Ascending aorta (tissue), 2 donors: Measurements from ENCODE around the gene TAS1R2. TPM values are rescaled to one million over a fixed set of nuclear protein-coding genes. Genes with fewer than 3 reads are reported as not detected.
A peak's percentile ranks its signal among the peaks of the same experiment; 100 is the strongest.

Source experiments
- DNase-seq, 2 donors: peaks; one replicate each; pipeline ENCODE4 v3.0.0-alpha.2; 2019; ENCODE audit warnings: low spot score in 2 of 2
- H3K27ac ChIP-seq, 2 donors: fragments of 200-600 bp; sonication (generic); one replicate each; pipeline ENCODE4 v1.5.1; 2016 to 2017; ENCODE audit warnings: mild to moderate bottlenecking in 1 of 2
- H3K27me3 ChIP-seq: fragments of 200-600 bp; sonication (generic); one replicate; pipeline ENCODE4 v1.5.1; 2017
- H3K36me3 ChIP-seq, 2 donors: fragments of 200-600 bp; sonication (generic); one replicate each; pipeline ENCODE4 v1.5.1; 2016
- H3K4me1 ChIP-seq, 2 donors: fragments of 200-600 bp; sonication (generic); one replicate each; pipeline ENCODE4 v1.5.1; 2016 to 2017; ENCODE audit warnings: mild to moderate bottlenecking in 1 of 2
- H3K4me3 ChIP-seq, 2 donors: fragments of 200-600 bp; sonication (generic); one replicate each; pipeline ENCODE4 v1.5.1; 2016 to 2017; ENCODE audit warnings: mild to moderate bottlenecking in 1 of 2
- H3K9me3 ChIP-seq, 2 donors: fragments of 200-600 bp; sonication (generic); one replicate each; pipeline ENCODE4 v1.5.1; 2016
- intact Hi-C: fragments of 100-400 bp; cut with DNase I; formaldehyde crosslinking; loops from one replicate; pipeline ENCODE4 v1.15.1; 2023
- total RNA-seq: library from RNA; depleted of rRNA; stranded (reverse); fragments of >200 nt; gene quantifications from one replicate; pipeline ENCODE4 v1.1.0, GENCODE V29; 2016
- TF ChIP-seq, protein P1 (sequence below), 3 experiments: fragments of 200-600 bp in 2 of 3; fragments of 450-650 bp in 1 of 3; sonication (generic) in 2 of 3; IDR thresholded peaks; one replicate each; pipeline ENCODE4 v1.5.1; 2016 to 2019; ENCODE audit warnings: antibody characterized with exemption in 3 of 3, mild to moderate bottlenecking in 1 of 3, moderate library complexity in 1 of 3

TAS1R2 gene
- total RNA-seq, result not detected

DNA sequence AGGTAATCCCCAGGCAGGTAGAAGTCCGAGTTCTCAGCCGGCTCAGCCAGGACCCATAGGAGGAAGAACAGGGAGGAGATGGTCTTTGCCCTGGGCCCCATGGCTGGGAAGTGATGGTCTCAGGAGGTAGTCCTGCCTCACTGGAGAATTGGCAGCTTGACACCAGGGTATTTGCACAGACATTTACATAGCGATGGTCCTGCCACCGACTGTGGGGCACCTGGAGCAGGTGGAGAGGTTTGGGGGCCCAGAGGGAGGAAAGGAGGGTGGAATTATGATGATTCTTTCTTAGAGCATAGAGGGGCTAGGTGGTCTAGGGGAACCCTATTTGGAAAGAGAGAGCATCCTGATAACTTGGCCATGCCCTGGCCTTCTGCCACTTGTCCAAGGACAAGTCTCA lies at the start of gene TAS1R2:
TSS of gene TAS1R2 (minus strand) at position 101 of the 400 bp plus-strand sequence. CDS start at position 101, 0 bp downstream.
- no peaks in the 10 kb centered on the region for H3K4me1 ChIP-seq
- no peaks in the 10 kb centered on the region for H3K9me3 ChIP-seq
- intact Hi-C loops, result loop anchor here (10.0 kb wide), 1 partner anchor 795 kb away; no protein-coding TSS in a partner anchor
- TF ChIP-seq, protein P1, sequence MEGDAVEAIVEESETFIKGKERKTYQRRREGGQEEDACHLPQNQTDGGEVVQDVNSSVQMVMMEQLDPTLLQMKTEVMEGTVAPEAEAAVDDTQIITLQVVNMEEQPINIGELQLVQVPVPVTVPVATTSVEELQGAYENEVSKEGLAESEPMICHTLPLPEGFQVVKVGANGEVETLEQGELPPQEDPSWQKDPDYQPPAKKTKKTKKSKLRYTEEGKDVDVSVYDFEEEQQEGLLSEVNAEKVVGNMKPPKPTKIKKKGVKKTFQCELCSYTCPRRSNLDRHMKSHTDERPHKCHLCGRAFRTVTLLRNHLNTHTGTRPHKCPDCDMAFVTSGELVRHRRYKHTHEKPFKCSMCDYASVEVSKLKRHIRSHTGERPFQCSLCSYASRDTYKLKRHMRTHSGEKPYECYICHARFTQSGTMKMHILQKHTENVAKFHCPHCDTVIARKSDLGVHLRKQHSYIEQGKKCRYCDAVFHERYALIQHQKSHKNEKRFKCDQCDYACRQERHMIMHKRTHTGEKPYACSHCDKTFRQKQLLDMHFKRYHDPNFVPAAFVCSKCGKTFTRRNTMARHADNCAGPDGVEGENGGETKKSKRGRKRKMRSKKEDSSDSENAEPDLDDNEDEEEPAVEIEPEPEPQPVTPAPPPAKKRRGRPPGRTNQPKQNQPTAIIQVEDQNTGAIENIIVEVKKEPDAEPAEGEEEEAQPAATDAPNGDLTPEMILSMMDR (IDR thresholded peaks at IDR 0.05), result no peak
- no peak within 1 kb of the TSS for H3K4me3 ChIP-seq
- no peaks in the 10 kb centered on the region for H3K27me3 ChIP-seq
- DNase-seq, result no peak
- H3K36me3 ChIP-seq, result no peaks in the 10 kb centered on the region
- no peak within 1 kb of the TSS for H3K27ac ChIP-seq

DNA sequence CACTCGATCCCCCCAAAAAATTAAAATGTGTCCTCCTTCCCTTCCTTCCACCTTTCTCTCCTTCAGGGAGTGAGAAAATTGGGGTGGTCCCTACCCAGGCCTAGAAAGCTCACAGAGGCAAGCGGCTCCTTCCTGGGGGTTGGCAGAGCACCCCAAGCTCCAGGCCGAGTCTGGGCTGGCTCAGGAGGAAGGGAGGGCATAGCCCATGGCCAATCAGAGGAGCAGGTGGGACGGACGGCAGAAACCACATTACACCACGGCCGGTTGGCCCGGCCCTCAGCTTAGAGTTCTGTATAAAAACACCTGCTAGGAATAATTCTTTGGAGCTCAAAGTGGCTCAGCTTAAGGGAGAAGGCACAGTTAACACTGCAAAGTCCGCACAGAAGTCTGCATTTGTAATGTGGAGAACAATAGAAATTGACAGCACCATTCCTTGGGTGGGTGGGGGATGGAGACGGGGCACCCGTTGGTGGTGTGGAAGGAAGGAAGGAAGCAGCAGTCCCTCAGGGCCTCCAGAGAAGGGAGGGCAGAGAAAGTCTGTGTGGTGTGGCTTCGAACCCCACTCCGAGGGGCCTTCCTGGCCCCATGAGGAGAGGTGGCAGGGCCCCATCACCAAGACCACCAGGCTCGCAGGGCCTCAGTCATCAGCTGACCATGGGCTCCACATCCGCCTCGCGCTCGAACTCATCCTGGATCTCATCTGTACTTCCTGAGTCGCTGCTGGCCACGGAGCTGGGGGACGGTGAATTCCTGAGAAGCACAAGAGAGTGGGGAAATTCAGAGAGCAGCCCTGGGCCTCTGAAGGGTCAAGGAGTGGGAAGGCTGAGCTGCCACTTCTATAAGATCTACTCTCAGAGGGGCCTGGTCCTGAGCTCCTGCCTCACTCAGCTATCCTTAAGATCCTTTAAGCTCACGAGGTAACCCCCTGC lies 48.7 kb upstream of the TAS1R2 start:
- intact Hi-C loops, result loop anchor here (1.0 to 5.0 kb wide), 3 partner anchors 64 to 184 kb away; no protein-coding TSS in a partner anchor
- H3K9me3 ChIP-seq, result no peaks in the 10 kb centered on the region
- H3K4me3 ChIP-seq, result no peak overlapping the region
- H3K4me1 ChIP-seq, result peaks cover 10 to 23% of the 10 kb centered on the region in 2 donors
- no peaks in the 10 kb centered on the region for H3K27me3 ChIP-seq
- TF ChIP-seq, protein P1 (IDR thresholded peaks at IDR 0.05), result no peak
- H3K36me3 ChIP-seq, result peaks cover 41 to 49% of the 10 kb centered on the region in 2 donors
- peak overlapping the region; percentile 55 to 73 for H3K27ac ChIP-seq
- DNase-seq, result no peak

DNA sequence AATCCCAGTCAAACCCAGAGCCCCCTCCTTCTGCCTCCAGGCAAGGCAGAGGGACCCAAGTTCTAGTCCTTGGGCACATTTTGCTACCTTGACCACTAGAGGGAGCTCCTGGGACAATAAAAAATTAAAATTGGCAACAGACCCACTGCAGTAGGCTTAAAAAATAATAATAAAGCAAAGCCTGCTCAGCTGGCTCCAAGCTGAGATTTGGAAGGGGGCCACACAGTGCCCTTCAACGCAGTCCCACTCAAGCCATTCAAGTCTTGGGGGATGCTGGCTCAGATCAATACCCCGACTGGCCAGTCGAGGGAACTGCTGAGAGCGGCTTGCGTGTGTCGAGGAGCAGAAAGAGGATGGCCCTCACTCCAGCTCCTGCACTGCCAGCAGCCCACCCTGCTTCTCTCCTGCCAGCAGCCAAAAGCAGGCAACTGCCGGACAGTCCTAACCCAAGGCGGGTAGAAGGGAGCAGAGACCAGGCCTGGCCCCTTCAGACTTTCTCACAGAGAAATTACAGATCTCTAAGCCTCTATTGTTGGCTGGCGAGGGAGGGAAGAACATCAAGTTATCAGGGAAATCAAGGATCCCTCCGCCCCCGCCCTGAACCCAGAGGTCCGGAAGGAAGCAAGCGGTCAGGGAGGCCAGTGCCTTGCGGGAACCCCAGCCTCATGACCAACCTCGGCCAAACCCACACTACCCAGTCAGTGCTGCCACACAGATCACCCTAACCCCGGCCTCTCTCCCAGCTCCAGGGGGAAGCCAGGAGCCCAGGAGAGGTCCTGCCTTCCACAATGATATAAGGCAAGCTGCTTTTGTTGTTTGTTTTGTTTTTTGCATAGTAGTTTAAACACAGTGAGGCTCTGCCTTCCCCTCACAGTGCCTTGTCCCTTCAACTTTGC lies 47.8 kb upstream of the TAS1R2 start:
- Histone ChIP-seq H3K4me3 (no peak overlapping the region), H3K27me3 (no peaks in the 10 kb centered on the region), H3K4me1 (peaks cover 9 to 19% of the 10 kb centered on the region in 2 donors), H3K36me3 (peaks cover 41 to 48% of the 10 kb centered on the region in 2 donors), H3K9me3 (no peaks in the 10 kb centered on the region), H3K27ac (peak overlapping the region; percentile 55 to 73)
- DNase-seq, result peak in 1 of 2 donors; percentile 83
- TF ChIP-seq, protein P1 (IDR thresholded peaks at IDR 0.05), result peak; percentile 79 to 89 (median 85)
- intact Hi-C loops, result loop anchor here (1.0 to 5.0 kb wide), 3 partner anchors 65 to 185 kb away; no protein-coding TSS in a partner anchor

DNA sequence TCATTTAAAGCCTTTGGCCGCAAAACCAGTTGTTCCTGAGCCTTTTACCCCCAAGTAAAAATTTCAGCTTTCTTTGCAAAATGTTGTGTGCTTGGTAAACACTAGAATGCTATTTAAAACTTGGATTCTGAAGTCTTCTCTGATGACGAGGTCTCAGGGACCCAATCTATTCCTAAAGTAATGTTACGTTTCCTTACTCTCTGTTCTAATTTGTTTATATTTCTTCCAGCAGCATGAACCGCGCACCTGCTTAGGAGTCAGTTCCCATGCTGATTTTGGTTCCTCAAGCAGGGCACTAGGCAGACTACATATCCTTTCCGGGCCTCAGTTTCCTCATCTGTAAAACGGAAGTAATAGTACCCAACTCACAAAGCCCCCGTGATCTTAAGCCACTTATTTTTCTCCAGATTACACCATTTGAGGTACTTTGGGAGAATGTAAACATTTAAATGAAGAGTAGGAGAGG lies 43.9 kb upstream of the TAS1R2 start:
- H3K36me3 ChIP-seq, result peaks cover 5 to 9% of the 10 kb centered on the region in 2 donors
- H3K4me3 ChIP-seq, result peak overlapping the region; percentile 76 to 80
- peak overlapping the region; percentile 78 to 87 for H3K27ac ChIP-seq
- TF ChIP-seq, protein P1 (IDR thresholded peaks at IDR 0.05), result no peak
- no peaks in the 10 kb centered on the region for H3K27me3 ChIP-seq
- intact Hi-C loops, result loop anchor here (2.0 to 5.0 kb wide), 2 partner anchors 107 to 304 kb away; no protein-coding TSS in a partner anchor
- no peak for DNase-seq
- H3K9me3 ChIP-seq, result no peaks in the 10 kb centered on the region
- H3K4me1 ChIP-seq, result peaks cover 9 to 21% of the 10 kb centered on the region in 2 donors
